Neural progenitor cell (in vitro differentiated cells): ENCODE data around the gene TMSB10. TPM values are rescaled to one million over a fixed set of nuclear protein-coding genes. Genes with fewer than 3 reads are reported as not detected.
"Not testable (repeated sequence)": the region's sequence is repeated elsewhere in the genome, so short reads cannot be mapped to it uniquely, and the experiment has no call there.

Source experiments
- DNase-seq: peaks from one replicate; pipeline ENCODE4 v3.0.0-alpha.2; 2016; ENCODE audit warnings: low spot score
- H2AFZ ChIP-seq: fragments of 200-600 bp; sonication (generic); replicated peaks from 2 replicates; pipeline ENCODE4 v1.6.1; 2016; ENCODE audit warnings: antibody characterized with exemption
- H3F3A ChIP-seq: fragments of 200-600 bp; sonication (generic); 2 replicates; pipeline ENCODE4 v1.6.1; 2016; ENCODE audit warnings: antibody characterized with exemption, low read depth
- H3K27ac ChIP-seq: fragments of 200-600 bp; sonication (generic); 2 replicates; pipeline ENCODE4 v1.5.1; 2016; ENCODE audit warnings: mild to moderate bottlenecking
- H3K27me3 ChIP-seq: fragments of 200-600 bp; sonication (generic); 2 replicates; pipeline ENCODE4 v1.6.1; 2016; ENCODE audit warnings: mild to moderate bottlenecking, moderate library complexity
- H3K36me3 ChIP-seq: fragments of 200-600 bp; sonication (generic); 2 replicates; pipeline ENCODE4 v1.5.1; 2016
- H3K4me1 ChIP-seq: fragments of 200-600 bp; sonication (generic); 2 replicates; pipeline ENCODE4 v1.6.1; 2016; ENCODE audit warnings: mixed run types
- H3K4me2 ChIP-seq: fragments of 200-600 bp; sonication (generic); 2 replicates; pipeline ENCODE4 v1.6.1; 2016
- H3K4me3 ChIP-seq: fragments of 200-600 bp; sonication (generic); 2 replicates; pipeline ENCODE4 v1.5.1; 2016
- H3K79me2 ChIP-seq: fragments of 200-600 bp; sonication (generic); 2 replicates; pipeline ENCODE4 v1.6.1; 2016; ENCODE audit warnings: low read depth
- H3K9ac ChIP-seq: fragments of 200-600 bp; sonication (generic); 2 replicates; pipeline ENCODE4 v1.6.1; 2016
- H3K9me3 ChIP-seq: fragments of 200-600 bp; sonication (generic); 2 replicates; pipeline ENCODE4 v1.5.1; 2016; ENCODE audit warnings: low read depth
- H4K20me1 ChIP-seq: fragments of 200-600 bp; sonication (generic); 2 replicates; pipeline ENCODE4 v1.6.1; 2016; ENCODE audit warnings: low read depth
- H3K27ac Mint-ChIP-seq: 3 replicates; pipeline ENCODE4 v1.8.0; 2021; ENCODE audit warnings: mixed read lengths
- H3K27me3 Mint-ChIP-seq: 2 replicates; pipeline ENCODE4 v1.8.0; 2022; ENCODE audit warnings: low read depth, mild to moderate bottlenecking, inconsistent platforms, moderate library complexity, mixed read lengths; ENCODE audit not compliant: insufficient read depth
- H3K36me3 Mint-ChIP-seq: 3 replicates; pipeline ENCODE4 v1.8.0; 2021; ENCODE audit warnings: mixed read lengths
- H3K4me1 Mint-ChIP-seq: 3 replicates; pipeline ENCODE4 v1.8.0; 2021; ENCODE audit warnings: mixed read lengths
- H3K4me3 Mint-ChIP-seq: 3 replicates; pipeline ENCODE4 v1.8.0; 2021; ENCODE audit warnings: mild to moderate bottlenecking, moderate library complexity, mixed read lengths
- H3K9me3 Mint-ChIP-seq: 3 replicates; pipeline ENCODE4 v1.8.0; 2020; ENCODE audit warnings: mixed read lengths
- CTCF ChIP-seq: fragments of 200-600 bp; sonication (generic); IDR thresholded peaks from 2 replicates; pipeline ENCODE4 v1.5.1; 2017; ENCODE audit warnings: antibody characterized with exemption, mild to moderate bottlenecking
- EZH2 ChIP-seq: fragments of 200-600 bp; sonication (generic); IDR thresholded peaks from 2 replicates; pipeline ENCODE4 v1.6.1; 2017; ENCODE audit warnings: antibody characterized with exemption, mild to moderate bottlenecking, moderate library complexity
- EZH2phosphoT487 ChIP-seq: fragments of 200-600 bp; sonication (generic); IDR thresholded peaks from 2 replicates; pipeline ENCODE4 v1.6.1; 2017; ENCODE audit warnings: antibody characterized with exemption
- total RNA-seq: library from RNA; depleted of rRNA; stranded (reverse); fragments of >200 nt; gene quantifications from 2 replicates; pipeline ENCODE4 v1.2.3, GENCODE V29; 2015; ENCODE audit warnings: low replicate concordance

TMSB10 gene
- total RNA-seq, 1 donor from 2014 or later, result 2,248 TPM

- H3K27me3 ChIP-seq, result no peaks in the 10 kb centered on the region
- H4K20me1 ChIP-seq, result no peaks in the 10 kb centered on the region
- H3F3A ChIP-seq, result no peaks in the 10 kb centered on the region
- H3K36me3 Mint-ChIP-seq, result no peaks in the 10 kb centered on the region
- DNase-seq, result no peak
- no peak for TF ChIP-seq EZH2
- TF ChIP-seq EZH2phosphoT487, result no peak
- TF ChIP-seq CTCF, result no peak
- no peak overlapping the region for H3K9ac ChIP-seq
- H3K27ac Mint-ChIP-seq, result no peak overlapping the region
- H3K4me1 ChIP-seq, result no peaks in the 10 kb centered on the region
- no peak overlapping the region for H3K27ac ChIP-seq
- H3K9me3 Mint-ChIP-seq, result no peaks in the 10 kb centered on the region
- peaks cover 8% of the 10 kb centered on the region for H3K27me3 Mint-ChIP-seq
- H3K9me3 ChIP-seq, result no peaks in the 10 kb centered on the region
- H3K36me3 ChIP-seq, result no peaks in the 10 kb centered on the region
- H3K4me3 ChIP-seq, result no peak overlapping the region
- no peak overlapping the region for H2AFZ ChIP-seq
- H3K4me1 Mint-ChIP-seq, result no peaks in the 10 kb centered on the region
- no peak overlapping the region for H3K4me3 Mint-ChIP-seq
- H3K4me2 ChIP-seq, result no peak overlapping the region
- no peaks in the 10 kb centered on the region for H3K79me2 ChIP-seq
These were observed 35.1 kb upstream of the TMSB10 start for GRCh38 chr2:84870306-84870705.

GRCh38 chr2:84872691-84873090 is 32.8 kb upstream of the TMSB10 start:
- DNase-seq, H3K4me1 Mint-ChIP-seq, H3K9me3 Mint-ChIP-seq, H3K4me3 ChIP-seq, H3K4me2 ChIP-seq, H2AFZ ChIP-seq, H3K27ac ChIP-seq, H3K36me3 Mint-ChIP-seq, H3K9ac ChIP-seq, H4K20me1 ChIP-seq, H3K36me3 ChIP-seq, H3K4me1 ChIP-seq, H3K4me3 Mint-ChIP-seq, H3K27ac Mint-ChIP-seq, H3K9me3 ChIP-seq, H3F3A ChIP-seq, H3K79me2 ChIP-seq: not testable (repeated sequence)
- peaks cover 21% of the 10 kb centered on the region for H3K27me3 ChIP-seq
- peaks cover 19% of the 10 kb centered on the region for H3K27me3 Mint-ChIP-seq

GRCh38 chr2:84873350-84873749 is 32.1 kb upstream of the TMSB10 start:
- Mint-ChIP-seq H3K36me3 (no peaks in the 10 kb centered on the region), H3K27me3 (peaks cover 22% of the 10 kb centered on the region), H3K9me3 (no peaks in the 10 kb centered on the region)

More at GRCh38 chr2:84873350-84873749, 32.1 kb upstream of the TMSB10 start:
- Histone ChIP-seq H2AFZ (no peak overlapping the region), H4K20me1 (no peaks in the 10 kb centered on the region), H3K4me3 (no peak overlapping the region), H3K27ac (no peak overlapping the region), H3K27me3 (peaks cover 28% of the 10 kb centered on the region), H3K4me2 (no peak overlapping the region), H3K4me1 (no peaks in the 10 kb centered on the region), H3K9ac (no peak overlapping the region), H3K9me3 (no peaks in the 10 kb centered on the region), H3F3A (no peaks in the 10 kb centered on the region), H3K79me2 (no peaks in the 10 kb centered on the region), H3K36me3 (no peaks in the 10 kb centered on the region)
- H3K27ac Mint-ChIP-seq, result no peak overlapping the region
- no peak for DNase-seq
- no peaks in the 10 kb centered on the region for H3K4me1 Mint-ChIP-seq
- H3K4me3 Mint-ChIP-seq, result no peak overlapping the region
- TF ChIP-seq EZH2 (no peak), EZH2phosphoT487 (no peak), CTCF (no peak)
